Natural killer cell treated with Interleukin-12 subunit alpha and Interleukin-12 subunit beta and Interleukin-15 and Interleukin-18, amount 100 ng/mL, for 72 hours (primary cell): ENCODE results near the gene TOR1AIP1. TPM values are rescaled to one million over a fixed set of nuclear protein-coding genes. Genes with fewer than 3 reads are reported as not detected.

Source experiments
- ATAC-seq, 2 donors: fragments of 150-1000 bp; cut with Tn5 transposase in 1 of 2; sonication (Bioruptor Pico), chemical (Tn5 transposase) in 1 of 2; 2 replicates each; pipeline ENCODE4 v1.10.0; 2021
- DNase-seq: peaks from one replicate; pipeline ENCODE4 v3.0.0; 2022; ENCODE audit warnings: low spot score
- H3K27ac Mint-ChIP-seq, 2 donors: 1 replicate in 1 of 2; 2 replicates in 1 of 2; pipeline ENCODE4 v1.8.0; 2022; ENCODE audit warnings: mixed read lengths in 2 of 2, mild to moderate bottlenecking in 1 of 2, moderate library complexity in 1 of 2
- H3K27me3 Mint-ChIP-seq, 2 donors: 1 replicate in 1 of 2; 2 replicates in 1 of 2; pipeline ENCODE4 v1.8.0; 2022; ENCODE audit warnings: mixed read lengths in 2 of 2
- H3K36me3 Mint-ChIP-seq: one replicate; pipeline ENCODE4 v1.8.0; 2022; ENCODE audit warnings: mixed read lengths
- H3K4me1 Mint-ChIP-seq, 2 donors: 1 replicate in 1 of 2; 2 replicates in 1 of 2; pipeline ENCODE4 v1.8.0; 2022; ENCODE audit warnings: low read depth in 2 of 2, mixed read lengths in 2 of 2, mild to moderate bottlenecking in 1 of 2
- H3K4me3 Mint-ChIP-seq: one replicate; pipeline ENCODE4 v1.8.0; 2022; ENCODE audit warnings: mixed read lengths
- H3K9me3 Mint-ChIP-seq: 2 replicates; pipeline ENCODE4 v1.8.0; 2022; ENCODE audit warnings: mixed read lengths
- total RNA-seq, 2 donors: library from RNA; stranded (reverse); gene quantifications; one replicate each; pipeline ENCODE4 v1.2.3, GENCODE V29; 2022

The TOR1AIP1 gene
- total RNA-seq, 2 donors from 2014 or later = 73.1 to 84.0 TPM

- H3K4me3 Mint-ChIP-seq = no peak overlapping the region
- no peaks in the 10 kb centered on the region for H3K4me1 Mint-ChIP-seq
- H3K27ac Mint-ChIP-seq = no peak overlapping the region
- no peak for ATAC-seq
- peaks cover 6 to 7% of the 10 kb centered on the region in 2 donors for H3K27me3 Mint-ChIP-seq
- no peaks in the 10 kb centered on the region for H3K9me3 Mint-ChIP-seq
- no peak for DNase-seq
- no peaks in the 10 kb centered on the region for H3K36me3 Mint-ChIP-seq
Observed at GRCh38 chr1:179935909-179936496, 53.9 kb downstream of the TOR1AIP1 start.

- no peaks in the 10 kb centered on the region for H3K9me3 Mint-ChIP-seq
- H3K27ac Mint-ChIP-seq = no peak overlapping the region
- peaks cover 6 to 7% of the 10 kb centered on the region in 2 donors for H3K27me3 Mint-ChIP-seq
- H3K4me1 Mint-ChIP-seq = no peaks in the 10 kb centered on the region
- no peak overlapping the region for H3K4me3 Mint-ChIP-seq
- H3K36me3 Mint-ChIP-seq = no peaks in the 10 kb centered on the region
- ATAC-seq (no peak), DNase-seq (no peak)
Observed at GRCh38 chr1:179937668-179938254, 55.7 kb downstream of the TOR1AIP1 start.

- DNase-seq = no peak
- no peak overlapping the region for H3K27ac Mint-ChIP-seq
Observed at GRCh38 chr1:179938752-179939151, 56.7 kb downstream of the TOR1AIP1 start.

GRCh38 chr1:179939941-179940340 lies 57.9 kb downstream of the TOR1AIP1 start:
- H3K9me3 Mint-ChIP-seq = no peaks in the 10 kb centered on the region
- no peak for DNase-seq
- no peaks in the 10 kb centered on the region for H3K4me1 Mint-ChIP-seq
- no peaks in the 10 kb centered on the region for H3K36me3 Mint-ChIP-seq
- peaks cover 0 to 3% of the 10 kb centered on the region in 2 donors for H3K27me3 Mint-ChIP-seq
- no peak overlapping the region for H3K4me3 Mint-ChIP-seq
- no peak overlapping the region for H3K27ac Mint-ChIP-seq
- no peak for ATAC-seq

More at GRCh38 chr1:179938752-179939151, 56.7 kb downstream of the TOR1AIP1 start:
- Mint-ChIP-seq H3K36me3 (no peaks in the 10 kb centered on the region), H3K4me3 (no peak overlapping the region), H3K4me1 (no peaks in the 10 kb centered on the region), H3K9me3 (no peaks in the 10 kb centered on the region), H3K27me3 (peaks cover 6 to 7% of the 10 kb centered on the region in 2 donors)
- ATAC-seq = no peak

GRCh38 chr1:179941454-179941853 lies 59.4 kb downstream of the TOR1AIP1 start:
- Mint-ChIP-seq H3K27me3 (peaks cover 0 to 3% of the 10 kb centered on the region in 2 donors), H3K4me1 (no peaks in the 10 kb centered on the region), H3K9me3 (no peaks in the 10 kb centered on the region), H3K27ac (no peak overlapping the region), H3K4me3 (no peak overlapping the region), H3K36me3 (no peaks in the 10 kb centered on the region)
- DNase-seq = no peak
- no peak for ATAC-seq

GRCh38 chr1:179950651-179951050 lies 68.6 kb downstream of the TOR1AIP1 start:
- ATAC-seq = no peak
- peak overlapping the region in 1 of 2 donors; percentile 35 for H3K27ac Mint-ChIP-seq

GRCh38 chr1:179951383-179952144 lies 69.5 kb downstream of the TOR1AIP1 start:
- H3K4me3 Mint-ChIP-seq = peak overlapping the region; percentile 97
- ATAC-seq = no peak

More at GRCh38 chr1:179950651-179951050, 68.6 kb downstream of the TOR1AIP1 start:
- H3K36me3 Mint-ChIP-seq = no peaks in the 10 kb centered on the region
- H3K27me3 Mint-ChIP-seq = no peaks in the 10 kb centered on the region
- DNase-seq = no peak
- peaks cover 5% of the 10 kb centered on the region for H3K9me3 Mint-ChIP-seq
- no peak overlapping the region for H3K4me3 Mint-ChIP-seq
- H3K4me1 Mint-ChIP-seq = peaks cover 22 to 30% of the 10 kb centered on the region in 2 donors

GRCh38 chr1:179952186-179952585 lies 70.1 kb downstream of the TOR1AIP1 start:
- Mint-ChIP-seq H3K27me3 (no peaks in the 10 kb centered on the region), H3K36me3 (no peaks in the 10 kb centered on the region), H3K27ac (peak overlapping the region; percentile 94 to 96), H3K4me1 (peaks cover 30 to 43% of the 10 kb centered on the region in 2 donors), H3K9me3 (peaks cover 5% of the 10 kb centered on the region), H3K4me3 (peak overlapping the region; percentile 97)
- no peak for DNase-seq
- ATAC-seq = no peak

More at GRCh38 chr1:179951383-179952144, 69.5 kb downstream of the TOR1AIP1 start:
- no peaks in the 10 kb centered on the region for H3K36me3 Mint-ChIP-seq
- DNase-seq = no peak
- peaks cover 5% of the 10 kb centered on the region for H3K9me3 Mint-ChIP-seq
- H3K27ac Mint-ChIP-seq = peak overlapping the region; percentile 94 to 96
- H3K4me1 Mint-ChIP-seq = peaks cover 27 to 39% of the 10 kb centered on the region in 2 donors
- H3K27me3 Mint-ChIP-seq = no peaks in the 10 kb centered on the region

GRCh38 chr1:179953974-179954492 lies 71.9 kb downstream of the TOR1AIP1 start:
- H3K9me3 Mint-ChIP-seq = peaks cover 5% of the 10 kb centered on the region
- no peaks in the 10 kb centered on the region for H3K36me3 Mint-ChIP-seq
- H3K4me1 Mint-ChIP-seq = peaks cover 32 to 48% of the 10 kb centered on the region in 2 donors
- H3K27me3 Mint-ChIP-seq = no peaks in the 10 kb centered on the region
- H3K27ac Mint-ChIP-seq = peak overlapping the region; percentile 94 to 96
- peak overlapping the region; percentile 97 for H3K4me3 Mint-ChIP-seq
- peak; percentile 20 to 22 for ATAC-seq
- peak; percentile 61 for DNase-seq

- Mint-ChIP-seq H3K9me3 (peaks cover 5% of the 10 kb centered on the region), H3K4me1 (peaks cover 32 to 48% of the 10 kb centered on the region in 2 donors), H3K4me3 (peak within 1 kb of the TSS; percentile 97), H3K36me3 (no peaks in the 10 kb centered on the region), H3K27me3 (no peaks in the 10 kb centered on the region), H3K27ac (peak within 1 kb of the TSS; percentile 94 to 96)
- ATAC-seq = peak; percentile 97 to 98
- DNase-seq = peak; percentile 97
Observed at GRCh38 chr1:179954493-179955286, 72.6 kb downstream of the TOR1AIP1 start, which contains the start of gene CEP350. Gene CEP350 (plus strand): TSS chr1:179954810. CDS start chr1:179986182, 31,372 bp downstream.

- DNase-seq = no peak
- peak overlapping the region; percentile 97 for H3K4me3 Mint-ChIP-seq
- H3K9me3 Mint-ChIP-seq = peaks cover 5% of the 10 kb centered on the region
- peaks cover 35 to 48% of the 10 kb centered on the region in 2 donors for H3K4me1 Mint-ChIP-seq
- peak overlapping the region; percentile 94 to 96 for H3K27ac Mint-ChIP-seq
- no peaks in the 10 kb centered on the region for H3K27me3 Mint-ChIP-seq
- H3K36me3 Mint-ChIP-seq = no peaks in the 10 kb centered on the region
- no peak for ATAC-seq
Observed at GRCh38 chr1:179955287-179955680, 73.2 kb downstream of the TOR1AIP1 start.

- H3K36me3 Mint-ChIP-seq = no peaks in the 10 kb centered on the region
- peak overlapping the region; percentile 94 to 96 for H3K27ac Mint-ChIP-seq
- peaks cover 36 to 48% of the 10 kb centered on the region in 2 donors for H3K4me1 Mint-ChIP-seq
- DNase-seq (no peak), ATAC-seq (no peak)
- H3K4me3 Mint-ChIP-seq = peak overlapping the region; percentile 97
- no peaks in the 10 kb centered on the region for H3K27me3 Mint-ChIP-seq
- peaks cover 5% of the 10 kb centered on the region for H3K9me3 Mint-ChIP-seq
Observed at GRCh38 chr1:179955731-179956130, 73.6 kb downstream of the TOR1AIP1 start.

- no peaks in the 10 kb centered on the region for H3K9me3 Mint-ChIP-seq
- DNase-seq (no peak), ATAC-seq (no peak)
- H3K27me3 Mint-ChIP-seq = no peaks in the 10 kb centered on the region
- H3K36me3 Mint-ChIP-seq = no peaks in the 10 kb centered on the region
- H3K4me3 Mint-ChIP-seq = no peak overlapping the region
- H3K27ac Mint-ChIP-seq = no peak overlapping the region
- H3K4me1 Mint-ChIP-seq = peaks cover 38 to 42% of the 10 kb centered on the region in 2 donors
Observed at GRCh38 chr1:179958359-179958758, 76.3 kb downstream of the TOR1AIP1 start.
